ENCODE measurements around the gene SAMD11. TPM values are rescaled to one million over a fixed set of nuclear protein-coding genes. Genes with fewer than 3 reads are reported as not detected.

SAMD11 gene
- total RNA-seq, 2 donors from 2014 or later = 3.0 to 4.2 TPM

- Histone ChIP-seq H3K9ac (ENCODE audit: low read depth in 2 of 2, low read length in 2 of 2) (peak overlapping the region in 1 of 2 donors; percentile 43), H3K4me3 (peak overlapping the region; percentile 34), H3K4me1 (peaks cover 22% of the 10 kb centered on the region), H3K36me3 (no peaks in the 10 kb centered on the region), H3K27me3 (peaks cover 82% of the 10 kb centered on the region), H3K9me3 (no peaks in the 10 kb centered on the region), H3K27ac (no peak overlapping the region)
- no peak for DNase-seq
- intact Hi-C loops (cut with DNase I) = no loop called here
- TF ChIP-seq CTCF (IDR thresholded peaks at IDR 0.05) = no peak
Observed at GRCh38 chr1:923991-924655, 400 bp downstream of the SAMD11 start.

GRCh38 chr1:924656-925560, 1.2 kb downstream of the SAMD11 start:
- DNase-seq = no peak
- peaks cover 22% of the 10 kb centered on the region for H3K4me1 ChIP-seq
- H3K9ac ChIP-seq (ENCODE audit: low read depth in 2 of 2, low read length in 2 of 2) = peak overlapping the region in 1 of 2 donors; percentile 43
- no peaks in the 10 kb centered on the region for H3K9me3 ChIP-seq
- TF ChIP-seq CTCF (IDR thresholded peaks at IDR 0.05) = no peak
- intact Hi-C loops (cut with DNase I) = no loop called here
- peak overlapping the region; percentile 34 for H3K4me3 ChIP-seq
- no peak overlapping the region for H3K27ac ChIP-seq
- peaks cover 81% of the 10 kb centered on the region for H3K27me3 ChIP-seq
- H3K36me3 ChIP-seq = no peaks in the 10 kb centered on the region

GRCh38 chr1:925561-926421, 2.1 kb downstream of the SAMD11 start:
- TF ChIP-seq CTCF (IDR thresholded peaks at IDR 0.05) = no peak
- intact Hi-C loops (cut with DNase I) = no loop called here
- Histone ChIP-seq H3K27ac (no peak overlapping the region), H3K9me3 (no peaks in the 10 kb centered on the region), H3K4me3 (no peak overlapping the region), H3K36me3 (no peaks in the 10 kb centered on the region), H3K27me3 (peaks cover 76% of the 10 kb centered on the region), H3K4me1 (peaks cover 16% of the 10 kb centered on the region), H3K9ac (ENCODE audit: low read depth in 2 of 2, low read length in 2 of 2) (no peak overlapping the region)
- DNase-seq = no peak

- H3K9ac ChIP-seq (ENCODE audit: low read depth in 2 of 2, low read length in 2 of 2) = no peak overlapping the region
- intact Hi-C loops (cut with DNase I) = no loop called here
- DNase-seq = no peak
- H3K4me1 ChIP-seq = peaks cover 11% of the 10 kb centered on the region
- no peak overlapping the region for H3K4me3 ChIP-seq
- H3K9me3 ChIP-seq = no peaks in the 10 kb centered on the region
- no peaks in the 10 kb centered on the region for H3K36me3 ChIP-seq
- H3K27ac ChIP-seq = no peak overlapping the region
- TF ChIP-seq CTCF (IDR thresholded peaks at IDR 0.05) = no peak
- peaks cover 79% of the 10 kb centered on the region for H3K27me3 ChIP-seq
Observed at GRCh38 chr1:927234-927633, 3.5 kb downstream of the SAMD11 start.

- no peaks in the 10 kb centered on the region for H3K36me3 ChIP-seq
- peaks cover 11% of the 10 kb centered on the region for H3K4me1 ChIP-seq
- no peak for DNase-seq
- no peaks in the 10 kb centered on the region for H3K9me3 ChIP-seq
- intact Hi-C loops (cut with DNase I) = no loop called here
- H3K27ac ChIP-seq = no peak overlapping the region
- TF ChIP-seq CTCF (IDR thresholded peaks at IDR 0.05) = no peak
- no peak overlapping the region for H3K4me3 ChIP-seq
- no peak overlapping the region for H3K9ac ChIP-seq (ENCODE audit: low read depth in 2 of 2, low read length in 2 of 2)
- H3K27me3 ChIP-seq = peaks cover 79% of the 10 kb centered on the region
Observed at GRCh38 chr1:927748-928147, 4.0 kb downstream of the SAMD11 start.
